Anterior cingulate cortex (tissue), 58 donors: ENCODE data around the gene OSBPL9.
A peak's percentile ranks its signal among the peaks of the same experiment; 100 is the strongest.
"Not testable (repeated sequence)": the region's sequence is repeated elsewhere in the genome, so short reads cannot be mapped to it uniquely, and the experiment has no call there.

Experiments used
- DNase-seq, 58 donors: peaks; one replicate each; lab custom pipeline; 2025; lab: John Stamatoyannopoulos, UW

Gene OSBPL9

DNA sequence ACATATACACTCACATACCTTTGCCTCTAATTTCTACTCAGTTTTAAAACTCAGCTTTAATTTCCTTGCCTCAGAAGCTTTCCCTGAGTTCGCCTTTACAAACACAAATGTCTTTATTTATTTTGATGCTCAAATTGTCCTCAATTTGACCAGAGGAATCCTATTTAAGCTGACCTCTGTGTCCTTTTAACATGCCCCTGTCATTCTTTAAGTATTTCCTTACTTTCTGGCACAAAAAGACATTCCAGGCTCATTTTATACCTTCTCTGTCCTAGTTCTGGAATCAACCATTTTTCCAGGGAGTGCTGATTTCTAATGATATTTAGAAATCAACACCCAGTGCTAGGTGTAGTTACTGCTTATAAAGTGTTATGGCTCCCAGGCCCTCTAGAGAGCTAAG, 82.5 kb downstream of the OSBPL9 start:
- no peak for DNase-seq

DNA sequence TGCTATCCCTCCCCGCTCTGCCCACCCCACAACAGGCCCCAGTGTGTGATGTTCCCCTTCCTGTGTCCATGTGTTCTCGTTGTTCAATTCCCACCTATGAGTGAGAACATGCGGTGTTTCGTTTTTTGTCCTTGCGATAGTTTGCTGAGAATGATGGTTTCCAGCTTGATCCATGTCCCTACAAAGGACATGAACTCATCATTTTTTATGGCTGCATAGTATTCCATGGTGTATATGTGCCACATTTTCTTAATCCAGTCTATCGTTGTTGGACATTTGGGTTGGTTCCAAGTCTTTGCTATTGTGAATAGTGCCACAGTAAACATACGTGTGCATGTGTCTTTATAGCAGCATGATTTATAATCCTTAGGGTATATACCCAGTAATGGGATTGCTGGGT, 84.9 kb downstream of the OSBPL9 start:
- not testable (repeated sequence) for DNase-seq

DNA sequence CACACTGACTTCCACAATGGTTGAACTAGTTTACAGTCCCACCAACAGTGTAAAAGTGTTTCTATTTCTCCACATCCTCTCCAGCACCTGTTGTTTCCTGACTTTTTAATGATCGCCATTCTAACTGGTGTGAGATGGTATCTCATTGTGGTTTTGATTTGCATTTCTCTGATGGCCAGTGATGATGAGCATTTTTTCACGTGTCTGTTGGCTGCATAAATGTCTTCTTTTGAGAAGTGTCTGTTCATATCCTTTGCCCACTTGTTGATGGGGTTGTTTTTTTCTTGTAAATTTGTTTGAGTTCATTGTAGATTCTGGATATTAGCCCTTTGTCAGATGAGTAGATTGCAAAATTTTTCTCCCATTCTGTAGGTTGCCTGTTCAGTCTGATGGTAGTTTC, 85.3 kb downstream of the OSBPL9 start:
- DNase-seq: not testable (repeated sequence)

DNA sequence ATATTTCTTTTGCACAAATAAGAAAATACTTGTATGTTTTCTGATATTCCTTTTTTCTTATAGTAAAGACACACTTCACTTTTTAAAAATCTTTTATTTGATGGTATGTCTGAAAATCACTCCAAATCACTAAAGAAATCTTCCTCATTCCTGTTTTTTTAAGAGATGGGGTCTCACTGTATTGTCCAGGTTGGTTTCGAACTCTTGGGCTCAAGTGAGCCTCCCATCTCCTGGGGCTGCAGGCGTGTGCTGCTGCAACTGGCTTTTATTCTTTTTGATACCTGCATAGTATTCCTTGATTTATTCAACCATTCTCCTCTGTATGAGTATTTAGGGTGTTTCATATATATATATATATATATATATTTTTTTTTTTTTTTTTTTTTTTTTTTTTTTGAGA, 88.1 kb downstream of the OSBPL9 start:
- no peak for DNase-seq

DNA sequence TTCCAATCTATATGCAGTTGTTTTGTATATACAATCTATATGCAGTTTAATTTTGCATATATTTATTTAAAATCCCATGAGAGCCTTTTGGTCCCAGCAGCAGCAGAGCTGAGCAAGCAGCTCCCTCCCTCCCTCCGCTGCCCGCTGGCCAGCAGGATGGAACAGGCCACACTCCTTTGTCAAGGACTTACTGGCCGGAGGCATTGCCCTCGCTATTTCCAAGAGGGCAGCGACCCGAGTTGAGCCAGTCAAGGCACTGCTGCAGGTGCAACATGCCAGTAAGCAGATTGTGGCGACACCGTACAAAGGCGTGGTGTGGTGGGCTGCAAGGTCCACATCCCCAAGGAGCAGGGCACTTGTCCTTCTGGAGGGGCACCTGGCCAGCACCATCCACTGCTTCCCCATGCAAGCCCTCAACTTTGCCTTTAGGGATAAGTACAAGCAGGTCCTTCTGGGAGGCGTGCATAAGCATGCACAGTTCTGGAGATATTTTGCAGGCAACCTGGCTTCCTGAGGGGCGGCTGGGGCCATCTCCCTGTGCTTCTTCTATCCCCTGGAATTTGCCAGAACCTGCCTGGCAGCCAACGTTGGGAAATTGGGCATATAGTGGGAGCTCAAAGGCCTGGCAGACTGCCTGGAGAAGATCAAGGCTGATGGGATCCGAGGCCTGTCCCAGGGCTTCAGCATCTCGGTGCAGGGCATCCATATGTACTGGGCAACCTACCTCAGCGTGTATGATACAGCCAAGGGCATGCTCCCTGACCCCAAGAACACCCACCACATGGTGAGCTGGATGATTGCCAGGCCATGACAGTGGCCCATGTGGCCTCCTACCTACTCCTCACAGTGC, 92.2 kb downstream of the OSBPL9 start:
- peak in 1 of 58 donors; percentile 6 for DNase-seq

DNA sequence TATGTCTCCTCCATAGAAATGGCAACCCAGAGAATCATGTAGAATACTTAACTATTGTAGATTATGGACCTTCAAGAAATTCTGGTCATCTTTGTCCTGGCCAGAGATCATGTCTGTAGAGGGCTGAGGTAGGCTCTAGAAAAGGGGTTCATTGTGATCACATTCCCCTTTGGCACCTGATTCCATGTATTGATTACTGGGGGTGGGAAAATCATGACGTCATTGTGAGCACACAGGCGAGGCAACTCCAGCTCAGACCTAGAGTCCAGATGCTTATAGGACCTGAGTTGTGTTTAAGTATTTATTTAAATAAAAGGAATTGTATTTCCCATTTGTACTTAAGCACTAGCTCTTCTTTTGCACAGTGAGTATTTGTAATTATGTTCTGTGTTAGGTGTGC, 93.1 kb downstream of the OSBPL9 start:
- no peak for DNase-seq

DNA sequence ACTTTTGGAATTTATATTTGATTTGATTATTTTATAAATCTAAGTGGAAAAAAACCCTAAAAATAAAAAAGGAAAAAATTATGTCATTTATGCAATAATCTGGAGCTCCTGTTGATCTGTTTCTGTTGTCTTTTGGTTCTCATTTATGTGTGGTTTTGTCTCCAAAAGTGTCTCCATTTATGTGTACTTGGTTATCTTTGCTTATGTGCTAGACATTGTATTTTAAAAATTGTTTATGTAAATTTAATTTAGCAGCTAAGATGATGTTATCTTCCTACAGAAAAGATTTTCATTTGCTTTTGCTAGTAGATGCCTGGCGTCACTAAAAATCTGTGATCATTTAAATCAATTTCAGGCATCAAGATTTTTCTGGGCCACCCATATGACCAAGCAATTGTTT, 95.7 kb downstream of the OSBPL9 start:
- no peak for DNase-seq

- no peak for DNase-seq
Observed at GRCh38 chr1:51714374-51715019, 97.6 kb downstream of the OSBPL9 start.

DNA sequence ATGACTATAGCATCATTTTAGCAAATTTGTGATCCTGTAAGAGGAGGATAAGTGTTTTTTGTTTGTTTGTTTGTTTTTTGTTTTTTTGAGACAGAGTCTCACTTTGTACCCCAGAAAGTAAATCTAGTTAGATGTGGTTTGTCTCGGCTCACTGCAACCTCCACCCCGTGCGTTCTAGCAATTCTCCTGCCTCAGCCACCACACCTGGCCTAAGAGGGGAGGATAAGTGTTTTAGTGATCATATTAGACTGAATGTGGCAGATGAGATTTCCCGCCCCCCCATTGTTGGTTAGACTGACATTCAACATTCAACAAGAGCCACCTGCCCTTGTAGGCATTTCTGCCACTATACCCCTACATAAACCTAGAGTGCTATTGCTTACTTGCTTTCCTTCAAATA, 98.5 kb downstream of the OSBPL9 start:
- DNase-seq: no peak

GRCh38 chr1:51716746-51717145, 99.9 kb downstream of the OSBPL9 start:
- no peak for DNase-seq

DNA sequence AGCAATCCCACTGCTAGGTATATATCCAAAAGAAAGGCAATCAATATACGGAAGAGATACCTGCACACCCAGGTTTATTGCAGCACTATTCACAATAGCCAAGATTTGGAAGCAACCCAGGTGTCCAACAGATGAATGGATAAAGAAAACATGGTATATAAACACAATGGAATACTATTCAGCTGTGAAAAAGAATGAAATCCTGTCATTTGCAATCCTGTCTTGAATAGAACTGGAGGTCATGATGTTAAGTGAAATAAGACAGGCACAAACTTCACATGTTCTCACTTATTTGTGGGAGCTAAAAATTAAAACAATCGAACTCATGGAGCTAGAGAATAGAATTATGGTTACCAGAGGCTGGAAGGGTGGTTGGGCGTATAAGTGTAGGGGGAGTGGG, 101.0 kb downstream of the OSBPL9 start:
- no peak for DNase-seq

DNA sequence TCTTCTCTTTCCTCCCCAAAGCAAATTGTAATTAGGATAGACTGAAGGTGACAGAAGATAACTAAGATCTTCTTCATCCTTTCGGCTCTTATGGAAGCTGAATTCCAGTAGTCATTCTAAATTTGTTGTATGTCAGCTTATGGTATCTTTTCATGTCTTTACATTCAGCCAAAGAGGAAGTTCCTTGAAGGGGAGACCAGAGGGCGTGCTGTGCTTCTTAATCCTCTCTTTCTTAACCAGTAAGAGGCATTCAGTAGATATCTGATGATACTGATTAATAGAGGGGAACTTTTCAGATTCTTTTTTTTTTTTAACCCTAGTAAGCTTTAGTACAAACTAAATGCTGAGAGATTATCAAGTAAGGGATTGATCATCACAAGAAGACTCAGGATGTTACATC, 102.3 kb downstream of the OSBPL9 start:
- DNase-seq: no peak

- DNase-seq: no peak
Observed at GRCh38 chr1:51724797-51725196, 107.9 kb downstream of the OSBPL9 start.

DNA sequence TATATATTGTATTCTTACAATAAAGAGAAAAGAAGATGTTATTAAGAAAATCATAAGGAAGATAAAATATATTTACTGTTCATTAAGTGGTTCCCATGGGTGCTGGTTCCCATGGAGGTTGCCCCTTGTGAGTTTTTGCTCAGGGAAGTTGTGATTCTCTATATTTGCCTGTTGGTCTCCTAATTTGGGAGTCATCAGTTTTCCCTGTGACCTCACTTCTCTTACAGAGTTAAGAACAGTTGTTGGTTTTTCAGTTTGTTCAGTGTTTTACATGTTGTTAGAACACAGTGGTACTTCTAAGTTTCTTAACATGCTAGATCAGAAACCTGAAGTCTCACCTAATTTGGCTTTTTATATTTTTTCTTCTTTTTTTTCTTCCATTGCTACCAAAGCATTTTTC, 109.2 kb downstream of the OSBPL9 start:
- DNase-seq: no peak

- DNase-seq: no peak
Observed at GRCh38 chr1:51726544-51727225, 109.8 kb downstream of the OSBPL9 start.

- no peak for DNase-seq
Observed at GRCh38 chr1:51727366-51727765, 110.5 kb downstream of the OSBPL9 start.

DNA sequence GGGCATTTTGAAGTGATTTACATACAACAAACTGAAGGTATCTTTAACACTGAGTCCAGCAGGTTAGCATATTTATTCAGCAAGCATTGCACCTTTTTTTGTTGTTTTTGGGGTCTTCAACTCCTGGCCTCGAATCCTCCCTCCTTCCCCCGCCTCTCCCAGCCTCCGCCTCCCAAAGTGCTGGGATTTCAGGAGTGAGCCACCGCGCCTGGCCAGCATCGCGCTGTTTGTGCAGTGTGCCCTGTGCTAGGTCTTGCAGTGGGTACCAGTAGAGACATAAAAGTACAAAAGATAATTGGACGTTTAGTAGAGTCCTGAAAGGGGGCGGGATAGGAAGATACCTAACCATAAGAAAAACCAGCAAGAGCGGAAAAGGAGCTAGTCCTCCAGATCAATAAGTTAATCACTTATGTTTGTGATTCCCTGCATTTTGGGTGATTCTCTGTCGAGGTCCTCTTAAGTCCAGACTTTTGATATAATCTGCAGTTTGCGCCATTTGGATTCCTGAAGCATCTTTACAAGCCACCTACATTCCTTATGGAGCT, 111.8 kb downstream of the OSBPL9 start:
- no peak for DNase-seq

- peak in 51 of 58 donors; percentile 10 to 83 (median 47) for DNase-seq
Observed at GRCh38 chr1:51729156-51729823, 112.4 kb downstream of the OSBPL9 start.

DNA sequence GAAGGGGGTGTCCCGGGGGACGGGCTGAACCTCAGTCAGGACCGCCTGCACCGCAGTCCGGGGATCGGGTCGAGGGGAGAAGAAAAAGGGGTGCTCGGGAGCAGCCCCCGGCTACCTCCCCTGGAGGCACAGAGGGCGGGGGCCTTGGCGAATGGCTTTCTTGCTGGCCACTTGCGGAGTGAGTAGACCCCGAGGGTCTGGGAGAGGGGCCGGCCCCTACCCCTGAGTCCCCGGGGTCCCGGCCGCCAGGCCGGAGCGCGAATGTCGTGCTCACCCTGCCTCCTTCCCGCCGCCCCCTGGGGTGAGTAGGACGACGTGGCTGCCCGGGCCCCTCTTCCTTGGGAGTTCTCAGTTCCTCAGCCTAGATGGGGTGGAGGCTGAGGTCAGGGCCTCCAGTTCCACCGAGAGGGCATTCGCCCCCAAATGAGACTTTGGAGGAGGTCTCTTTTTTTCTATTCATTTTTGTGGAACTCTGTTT, 113.0 kb downstream of the OSBPL9 start:
- DNase-seq: peak in 2 of 58 donors; percentile 12 to 42

DNA sequence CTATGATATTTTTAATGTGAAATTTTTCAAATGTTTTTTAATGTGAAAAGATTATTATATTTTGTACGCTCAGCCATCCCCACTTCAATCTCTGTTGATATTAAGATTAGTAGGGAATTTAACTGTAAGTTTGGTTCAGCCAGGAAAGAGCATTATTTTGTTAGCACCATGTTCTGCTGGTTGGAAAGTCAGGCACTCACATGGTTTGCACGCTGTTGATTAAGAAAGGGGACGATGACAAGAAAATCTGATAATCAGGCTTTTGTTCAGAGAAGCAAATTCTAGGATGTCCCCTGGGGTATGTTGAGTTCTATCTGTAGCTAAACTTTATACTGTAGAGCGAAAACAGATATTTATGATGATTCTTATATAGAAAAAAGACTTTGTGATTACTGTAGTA, 115.1 kb downstream of the OSBPL9 start:
- DNase-seq: no peak
